Measurements from ENCODE around the gene RRAGB. TPM values are rescaled to one million over a fixed set of nuclear protein-coding genes. Genes with fewer than 3 reads are reported as not detected.

Gene RRAGB
- total RNA-seq, 2 experiments from 2014 or later: 7.0 to 8.5 TPM

DNA sequence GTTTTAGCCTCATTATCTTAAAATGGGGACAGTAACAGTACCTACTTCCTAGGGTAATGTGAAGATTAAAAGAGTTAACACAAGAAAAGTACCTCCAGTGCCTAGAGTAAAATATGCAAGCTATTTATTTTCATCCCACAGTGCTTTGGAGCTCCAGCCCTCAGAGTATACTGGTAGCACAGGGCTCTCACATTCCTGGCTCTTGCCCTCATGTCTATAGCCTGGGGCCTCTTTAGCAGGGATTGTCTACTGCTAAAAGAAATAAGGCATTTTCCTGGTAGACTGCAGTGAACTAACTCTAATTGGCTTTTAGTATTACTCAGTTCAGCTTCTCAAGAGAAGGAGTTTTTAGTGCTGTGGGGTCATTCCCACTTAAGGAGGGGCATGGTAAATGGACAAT is 60.8 kb downstream of the RRAGB start:
- TF ChIP-seq, protein P1, sequence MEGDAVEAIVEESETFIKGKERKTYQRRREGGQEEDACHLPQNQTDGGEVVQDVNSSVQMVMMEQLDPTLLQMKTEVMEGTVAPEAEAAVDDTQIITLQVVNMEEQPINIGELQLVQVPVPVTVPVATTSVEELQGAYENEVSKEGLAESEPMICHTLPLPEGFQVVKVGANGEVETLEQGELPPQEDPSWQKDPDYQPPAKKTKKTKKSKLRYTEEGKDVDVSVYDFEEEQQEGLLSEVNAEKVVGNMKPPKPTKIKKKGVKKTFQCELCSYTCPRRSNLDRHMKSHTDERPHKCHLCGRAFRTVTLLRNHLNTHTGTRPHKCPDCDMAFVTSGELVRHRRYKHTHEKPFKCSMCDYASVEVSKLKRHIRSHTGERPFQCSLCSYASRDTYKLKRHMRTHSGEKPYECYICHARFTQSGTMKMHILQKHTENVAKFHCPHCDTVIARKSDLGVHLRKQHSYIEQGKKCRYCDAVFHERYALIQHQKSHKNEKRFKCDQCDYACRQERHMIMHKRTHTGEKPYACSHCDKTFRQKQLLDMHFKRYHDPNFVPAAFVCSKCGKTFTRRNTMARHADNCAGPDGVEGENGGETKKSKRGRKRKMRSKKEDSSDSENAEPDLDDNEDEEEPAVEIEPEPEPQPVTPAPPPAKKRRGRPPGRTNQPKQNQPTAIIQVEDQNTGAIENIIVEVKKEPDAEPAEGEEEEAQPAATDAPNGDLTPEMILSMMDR (IDR thresholded peaks at IDR 0.05): no peak
- Histone ChIP-seq H3K27ac (ENCODE audit: low read depth in 1 of 2, low read length in 2 of 2) (no peak overlapping the region), H3K27me3 (ENCODE audit: control insufficient read depth in 1 of 2, insufficient read depth in 2 of 2, low read length in 2 of 2) (no peaks in the 10 kb centered on the region), H3K4me1 (ENCODE audit: insufficient read depth, low read length) (no peaks in the 10 kb centered on the region), H3K9me3 (ENCODE audit: control insufficient read depth in 1 of 2, insufficient read depth in 1 of 2, low read length in 2 of 2) (no peaks in the 10 kb centered on the region), H3K4me3 (ENCODE audit: low read length) (no peak overlapping the region), H3K36me3 (ENCODE audit: insufficient read depth, low read length) (no peaks in the 10 kb centered on the region)
- Mint-ChIP-seq H3K4me1 (ENCODE audit: low read depth) (peaks cover 4% of the 10 kb centered on the region), H3K9me3 (peaks cover 4% of the 10 kb centered on the region), H3K36me3 (ENCODE audit: low read depth) (peaks cover 33% of the 10 kb centered on the region), H3K4me3 (no peak overlapping the region), H3K27me3 (no peaks in the 10 kb centered on the region), H3K27ac (no peak overlapping the region)
- ChIA-PET CTCF (no interaction called here), POLR2A (no interaction called here)
- DNase-seq (no peak), ATAC-seq (ENCODE audit: poor library complexity) (no peak)
- intact Hi-C loops (cut with DNase I, micrococcal nuclease): no loop called here

DNA sequence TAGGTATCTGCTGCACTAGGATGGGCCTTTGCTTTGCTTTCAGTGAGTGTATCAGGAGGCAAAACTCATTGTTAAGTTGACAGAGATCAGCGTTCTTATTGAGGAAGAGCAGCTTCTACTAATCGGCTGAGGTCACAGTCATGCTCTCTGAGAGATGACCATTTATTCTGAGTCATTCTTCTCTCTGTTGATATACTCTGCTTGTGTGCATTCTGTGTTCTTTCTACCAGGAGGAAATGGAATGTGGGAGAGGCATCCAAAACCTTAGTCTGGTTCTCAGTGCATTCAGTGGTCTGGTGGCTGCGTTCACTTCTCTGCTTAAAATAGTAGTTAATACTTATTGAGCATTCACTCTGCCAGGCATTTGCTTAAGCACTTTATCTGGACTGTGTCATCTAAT is 66.2 kb downstream of the RRAGB start:
- no peaks in the 10 kb centered on the region for H3K27me3 Mint-ChIP-seq
- no peak overlapping the region for H3K27ac Mint-ChIP-seq
- Histone ChIP-seq H3K27me3 (ENCODE audit: control insufficient read depth in 1 of 2, insufficient read depth in 2 of 2, low read length in 2 of 2) (no peaks in the 10 kb centered on the region), H3K9me3 (ENCODE audit: control insufficient read depth in 1 of 2, insufficient read depth in 1 of 2, low read length in 2 of 2) (no peaks in the 10 kb centered on the region), H3K4me3 (ENCODE audit: low read length) (no peak overlapping the region), H3K36me3 (ENCODE audit: insufficient read depth, low read length) (no peaks in the 10 kb centered on the region), H3K27ac (ENCODE audit: low read depth in 1 of 2, low read length in 2 of 2) (no peak overlapping the region), H3K4me1 (ENCODE audit: insufficient read depth, low read length) (no peaks in the 10 kb centered on the region)
- no peaks in the 10 kb centered on the region for H3K4me1 Mint-ChIP-seq (ENCODE audit: low read depth)
- DNase-seq (no peak), ATAC-seq (ENCODE audit: poor library complexity) (no peak)
- CTCF ChIA-PET: no interaction called here
- intact Hi-C loops (cut with DNase I, micrococcal nuclease): no loop called here
- H3K4me3 Mint-ChIP-seq: no peak overlapping the region
- TF ChIP-seq, protein P1 (IDR thresholded peaks at IDR 0.05): no peak
- H3K9me3 Mint-ChIP-seq: peaks cover 4% of the 10 kb centered on the region
- H3K36me3 Mint-ChIP-seq (ENCODE audit: low read depth): peaks cover 3% of the 10 kb centered on the region
- POLR2A ChIA-PET: no interaction called here

DNA sequence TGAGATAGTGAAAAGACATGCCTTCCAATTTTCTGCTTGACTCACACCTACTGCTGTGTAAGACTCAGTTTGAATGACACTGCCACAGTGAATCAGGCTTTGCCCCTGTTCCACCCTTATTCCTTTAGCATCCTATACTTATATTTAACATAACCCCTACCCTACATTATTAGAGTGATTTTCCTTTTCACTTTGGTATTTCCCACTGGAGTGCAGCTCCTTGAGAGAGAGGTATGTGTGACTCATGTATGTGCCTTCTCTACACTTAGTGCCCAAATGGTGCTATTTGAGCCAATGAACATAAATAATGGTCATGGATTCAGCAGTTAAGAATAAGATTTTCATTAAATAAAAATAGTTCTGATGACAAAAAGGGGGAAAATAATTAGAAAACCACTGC is 69.5 kb downstream of the RRAGB start:
- no peaks in the 10 kb centered on the region for H3K9me3 ChIP-seq (ENCODE audit: control insufficient read depth in 1 of 2, insufficient read depth in 1 of 2, low read length in 2 of 2)
- no peaks in the 10 kb centered on the region for H3K27me3 ChIP-seq (ENCODE audit: control insufficient read depth in 1 of 2, insufficient read depth in 2 of 2, low read length in 2 of 2)
- H3K4me3 ChIP-seq (ENCODE audit: low read length): no peak overlapping the region
- no peaks in the 10 kb centered on the region for H3K4me1 ChIP-seq (ENCODE audit: insufficient read depth, low read length)
- ChIA-PET CTCF (no interaction called here), POLR2A (no interaction called here)
- Mint-ChIP-seq H3K4me3 (no peak overlapping the region), H3K27ac (no peak overlapping the region), H3K9me3 (no peaks in the 10 kb centered on the region), H3K36me3 (ENCODE audit: low read depth) (no peaks in the 10 kb centered on the region), H3K27me3 (no peaks in the 10 kb centered on the region), H3K4me1 (ENCODE audit: low read depth) (no peaks in the 10 kb centered on the region)
- TF ChIP-seq, protein P1 (IDR thresholded peaks at IDR 0.05): no peak
- no peaks in the 10 kb centered on the region for H3K36me3 ChIP-seq (ENCODE audit: insufficient read depth, low read length)
- ATAC-seq (ENCODE audit: poor library complexity): no peak
- DNase-seq: no peak
- H3K27ac ChIP-seq (ENCODE audit: low read depth in 1 of 2, low read length in 2 of 2): no peak overlapping the region
- intact Hi-C loops (cut with DNase I, micrococcal nuclease): no loop called here

All from CD4-positive, alpha-beta T cell (primary cell).